Effector memory CD8-positive, alpha-beta T cell (primary cell): Measurements from ENCODE around the gene DLX2.
A peak's percentile ranks its signal among the peaks of the same experiment; 100 is the strongest.

ENCODE experiments used
- ATAC-seq: fragments of 150-1000 bp; cut with Tn5 transposase; replicated peaks from 2 replicates; pipeline ENCODE4 v1.10.0; 2021; ENCODE audit warnings: mild to moderate bottlenecking, moderate library complexity
- DNase-seq, 3 experiments: peaks; one replicate each; pipeline ENCODE4 v3.0.0; 2021
- H3K27ac Mint-ChIP-seq, 2 donors: one replicate each; pipeline ENCODE4 v1.8.0; 2022; ENCODE audit warnings: mild to moderate bottlenecking in 2 of 2, mixed read lengths in 2 of 2, moderate library complexity in 2 of 2
- H3K27me3 Mint-ChIP-seq, 2 donors: one replicate each; pipeline ENCODE4 v1.8.0; 2022; ENCODE audit warnings: mixed read lengths in 2 of 2
- H3K36me3 Mint-ChIP-seq: one replicate; pipeline ENCODE4 v1.8.0; 2022; ENCODE audit warnings: mild to moderate bottlenecking, moderate library complexity, mixed read lengths; ENCODE audit not compliant: insufficient read depth
- H3K4me1 Mint-ChIP-seq, 2 donors: one replicate each; pipeline ENCODE4 v1.8.0; 2022; ENCODE audit warnings: low read depth in 2 of 2, mixed read lengths in 2 of 2
- H3K4me3 Mint-ChIP-seq, 2 donors: one replicate each; pipeline ENCODE4 v1.8.0; 2022; ENCODE audit warnings: mild to moderate bottlenecking in 2 of 2, mixed read lengths in 2 of 2, moderate library complexity in 2 of 2
- H3K9me3 Mint-ChIP-seq, 2 donors: one replicate each; pipeline ENCODE4 v1.8.0; 2022; ENCODE audit warnings: mixed read lengths in 2 of 2

DLX2 gene

GRCh38 chr2:172094294-172095145 lies 8.2 kb downstream of the DLX2 start:
- Mint-ChIP-seq H3K36me3 (peaks cover 48% of the 10 kb centered on the region), H3K9me3 (no peaks in the 10 kb centered on the region), H3K27me3 (peaks cover 79 to 93% of the 10 kb centered on the region in 2 donors), H3K27ac (peak overlapping the region in 1 of 2 donors; percentile 70), H3K4me1 (peaks cover 27 to 30% of the 10 kb centered on the region in 2 donors), H3K4me3 (peak overlapping the region; percentile 83 to 85)
- no peak for DNase-seq
- no peak for ATAC-seq

GRCh38 chr2:172093416-172094293 lies 9.0 kb downstream of the DLX2 start:
- Mint-ChIP-seq H3K4me3 (peak overlapping the region; percentile 83 to 85), H3K9me3 (no peaks in the 10 kb centered on the region), H3K27ac (peak overlapping the region; percentile 55 to 70), H3K4me1 (peaks cover 28% of the 10 kb centered on the region in 2 donors), H3K27me3 (peaks cover 85 to 96% of the 10 kb centered on the region in 2 donors), H3K36me3 (peaks cover 48% of the 10 kb centered on the region)
- ATAC-seq = no peak
- DNase-seq = no peak

GRCh38 chr2:172092716-172093415 lies 9.8 kb downstream of the DLX2 start:
- Mint-ChIP-seq H3K36me3 (peaks cover 52% of the 10 kb centered on the region), H3K27ac (peak overlapping the region; percentile 55 to 70), H3K4me1 (peaks cover 32% of the 10 kb centered on the region in 2 donors), H3K27me3 (peaks cover 88 to 97% of the 10 kb centered on the region in 2 donors), H3K4me3 (peak overlapping the region in 1 of 2 donors; percentile 30), H3K9me3 (no peaks in the 10 kb centered on the region)
- no peak for DNase-seq
- no peak for ATAC-seq

GRCh38 chr2:172091761-172092566 lies 10.7 kb downstream of the DLX2 start:
- H3K9me3 Mint-ChIP-seq = no peaks in the 10 kb centered on the region
- H3K36me3 Mint-ChIP-seq = peaks cover 61% of the 10 kb centered on the region
- H3K27ac Mint-ChIP-seq = no peak overlapping the region
- DNase-seq (no peak), ATAC-seq (no peak)
- H3K27me3 Mint-ChIP-seq = peaks cover 89 to 97% of the 10 kb centered on the region in 2 donors
- H3K4me3 Mint-ChIP-seq = no peak overlapping the region
- peaks cover 36 to 40% of the 10 kb centered on the region in 2 donors for H3K4me1 Mint-ChIP-seq

GRCh38 chr2:172091000-172091641 lies 11.6 kb downstream of the DLX2 start:
- Mint-ChIP-seq H3K27ac (no peak overlapping the region), H3K36me3 (peaks cover 69% of the 10 kb centered on the region), H3K4me1 (peaks cover 35 to 39% of the 10 kb centered on the region in 2 donors), H3K27me3 (peaks cover 89 to 97% of the 10 kb centered on the region in 2 donors), H3K4me3 (no peak overlapping the region), H3K9me3 (no peaks in the 10 kb centered on the region)
- ATAC-seq = no peak
- DNase-seq = no peak

GRCh38 chr2:172090044-172090961 lies 12.4 kb downstream of the DLX2 start:
- peaks cover 73% of the 10 kb centered on the region for H3K36me3 Mint-ChIP-seq
- ATAC-seq = no peak
- DNase-seq = no peak
- H3K4me3 Mint-ChIP-seq = no peak overlapping the region
- no peaks in the 10 kb centered on the region for H3K9me3 Mint-ChIP-seq
- H3K27ac Mint-ChIP-seq = no peak overlapping the region
- peaks cover 89 to 97% of the 10 kb centered on the region in 2 donors for H3K27me3 Mint-ChIP-seq
- peaks cover 33 to 37% of the 10 kb centered on the region in 2 donors for H3K4me1 Mint-ChIP-seq

- Mint-ChIP-seq H3K9me3 (no peaks in the 10 kb centered on the region), H3K4me1 (peaks cover 37 to 41% of the 10 kb centered on the region in 2 donors), H3K27ac (no peak overlapping the region), H3K36me3 (peaks cover 77% of the 10 kb centered on the region), H3K4me3 (no peak overlapping the region), H3K27me3 (peaks cover 91 to 97% of the 10 kb centered on the region in 2 donors)
- no peak for DNase-seq
- ATAC-seq = no peak
These were observed 13.1 kb downstream of the DLX2 start for GRCh38 chr2:172089633-172090032.

- no peak for ATAC-seq
- Mint-ChIP-seq H3K9me3 (no peaks in the 10 kb centered on the region), H3K36me3 (peaks cover 80% of the 10 kb centered on the region), H3K27ac (no peak overlapping the region), H3K4me3 (no peak overlapping the region), H3K27me3 (peaks cover 95 to 100% of the 10 kb centered on the region in 2 donors), H3K4me1 (peaks cover 43 to 47% of the 10 kb centered on the region in 2 donors)
- no peak for DNase-seq
These were observed 13.6 kb downstream of the DLX2 start for GRCh38 chr2:172089005-172089504.

GRCh38 chr2:172088245-172089004 lies 14.3 kb downstream of the DLX2 start:
- H3K27me3 Mint-ChIP-seq = peaks cover 95 to 100% of the 10 kb centered on the region in 2 donors
- no peak for DNase-seq
- H3K9me3 Mint-ChIP-seq = no peaks in the 10 kb centered on the region
- H3K27ac Mint-ChIP-seq = peak overlapping the region in 1 of 2 donors; percentile 80
- ATAC-seq = no peak
- H3K4me3 Mint-ChIP-seq = peak overlapping the region in 1 of 2 donors; percentile 75
- peaks cover 80% of the 10 kb centered on the region for H3K36me3 Mint-ChIP-seq
- H3K4me1 Mint-ChIP-seq = peaks cover 45 to 50% of the 10 kb centered on the region in 2 donors

- Mint-ChIP-seq H3K9me3 (no peaks in the 10 kb centered on the region), H3K4me1 (peaks cover 48 to 49% of the 10 kb centered on the region in 2 donors), H3K27ac (peak overlapping the region in 1 of 2 donors; percentile 80), H3K27me3 (peaks cover 95 to 100% of the 10 kb centered on the region in 2 donors), H3K4me3 (peak overlapping the region in 1 of 2 donors; percentile 75), H3K36me3 (peaks cover 83% of the 10 kb centered on the region)
- ATAC-seq (no peak), DNase-seq (peak in 1 of 3 experiments; percentile 3)
These were observed 14.9 kb downstream of the DLX2 start for GRCh38 chr2:172087780-172088244.
